LoVo (cell line): ENCODE results near the gene TRIM59.

Experiments used
- DNase-seq: peaks from one replicate; pipeline ENCODE4 v3.0.0-alpha.2; 2016; ENCODE audit warnings: low spot score

The TRIM59 gene

GRCh38 chr3:160402221-160403027 lies 47.2 kb downstream of the TRIM59 start:
- DNase-seq: no peak

GRCh38 chr3:160401291-160402095 lies 48.1 kb downstream of the TRIM59 start:
- DNase-seq: peak; percentile 25

DNA sequence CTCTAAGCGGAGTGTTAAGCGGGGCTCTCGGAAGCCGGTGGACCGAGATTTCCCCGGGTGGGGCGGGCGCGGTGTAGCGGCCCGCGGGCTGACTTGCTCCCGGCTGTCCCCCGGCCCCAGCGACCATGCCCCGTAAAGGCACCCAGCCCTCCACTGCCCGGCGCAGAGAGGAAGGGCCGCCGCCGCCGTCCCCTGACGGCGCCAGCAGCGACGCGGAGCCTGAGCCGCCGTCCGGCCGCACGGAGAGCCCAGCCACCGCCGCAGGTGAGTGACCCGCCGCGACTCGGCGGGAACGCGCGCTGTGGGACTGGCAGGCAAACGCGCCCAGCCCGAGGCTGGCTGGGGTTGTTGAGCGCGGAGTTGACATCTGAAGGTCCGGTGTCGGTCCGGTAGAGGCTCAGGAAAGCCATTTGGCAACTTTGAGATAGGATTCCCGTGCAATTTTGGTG lies 48.9 kb downstream of the TRIM59 start:
- peak; percentile 36 for DNase-seq

DNA sequence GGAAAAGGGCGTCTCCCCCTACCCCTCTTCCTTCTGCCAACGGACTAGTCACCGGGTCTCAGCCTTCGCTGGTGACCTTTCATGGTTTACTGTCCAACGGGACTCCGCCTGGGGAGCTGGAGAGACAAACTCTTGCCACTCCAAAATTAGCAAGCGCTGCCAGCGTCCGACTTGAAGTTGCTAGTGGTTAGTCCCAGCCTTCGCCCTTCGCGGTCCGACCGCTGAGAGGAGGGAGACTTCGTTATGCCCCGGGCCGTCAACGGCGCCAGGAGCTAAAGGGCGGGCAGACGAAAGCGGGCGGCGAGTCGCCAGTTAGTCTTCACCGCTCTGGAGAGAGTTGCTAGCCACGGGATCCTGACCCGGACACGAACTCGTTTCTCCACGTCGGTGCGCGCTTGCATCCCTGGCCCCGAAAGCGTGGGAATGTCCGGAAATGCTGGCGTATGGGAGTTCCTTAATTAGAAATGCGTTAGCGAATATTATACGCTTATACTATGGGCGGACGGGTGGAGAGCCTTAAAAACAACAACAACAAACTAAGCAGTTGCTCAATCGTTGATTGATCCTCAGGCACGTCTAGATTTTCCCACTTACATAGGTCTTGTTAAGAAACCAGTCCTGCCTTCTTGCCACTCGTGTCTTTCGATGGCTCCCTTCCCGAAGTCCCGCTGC lies 49.4 kb downstream of the TRIM59 start:
- peak; percentile 11 for DNase-seq

DNA sequence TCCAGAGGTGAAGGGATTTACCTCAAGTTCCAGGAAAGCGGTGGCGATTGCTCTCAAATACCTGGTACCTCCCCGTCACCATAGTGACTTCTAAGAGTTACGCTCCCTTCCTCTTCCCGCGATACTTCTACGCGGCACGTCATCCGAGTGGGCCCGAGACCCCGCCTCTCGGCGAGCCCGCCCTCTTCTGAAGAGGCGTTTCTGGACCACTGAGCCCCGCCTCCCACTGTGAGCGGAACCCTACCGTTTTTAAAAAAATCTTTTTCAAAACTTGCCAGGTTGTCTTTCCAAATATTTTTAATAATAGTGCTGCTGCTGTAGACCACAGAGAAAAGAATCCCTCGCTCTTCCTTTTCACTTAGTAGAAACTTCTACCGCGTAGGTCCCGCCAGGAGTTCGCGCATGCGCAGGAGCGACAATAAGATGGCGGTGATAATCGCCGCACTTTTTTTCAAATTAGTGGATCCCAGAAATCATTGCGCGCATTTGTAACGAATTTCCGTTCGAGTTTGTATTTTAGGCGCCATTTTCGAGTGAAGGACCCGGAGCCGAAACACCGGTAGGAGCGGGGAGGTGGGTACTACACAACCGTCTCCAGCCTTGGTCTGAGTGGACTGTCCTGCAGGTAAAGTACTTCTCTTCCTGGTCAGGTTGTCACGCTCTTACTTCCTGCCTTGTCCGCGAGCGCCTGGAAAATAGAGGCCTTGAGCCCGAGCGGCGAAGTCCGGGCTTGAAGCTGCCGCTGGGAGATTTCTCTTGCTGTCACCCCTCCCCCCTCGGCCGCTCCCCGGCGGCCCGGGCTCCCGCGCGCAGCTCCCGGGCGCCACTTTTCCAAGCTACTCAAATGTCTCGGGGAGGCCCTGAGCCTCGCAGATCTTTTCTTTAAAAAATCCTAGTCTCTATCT lies 50.2 kb downstream of the TRIM59 start, which contains the start of the genes IFT80 and SMC4:
TSS of gene IFT80 (minus strand) at position 101 of the 905 bp plus-strand sequence. CDS start 14,625 bp downstream, outside the sequence.
TSS of gene SMC4 (plus strand) at position 526 of the 905 bp plus-strand sequence. CDS start 1,177 bp downstream, outside the sequence.
- peak; percentile 97 for DNase-seq

- DNase-seq: no peak
These were observed 50.8 kb downstream of the TRIM59 start for GRCh38 chr3:160398820-160399124.

DNA sequence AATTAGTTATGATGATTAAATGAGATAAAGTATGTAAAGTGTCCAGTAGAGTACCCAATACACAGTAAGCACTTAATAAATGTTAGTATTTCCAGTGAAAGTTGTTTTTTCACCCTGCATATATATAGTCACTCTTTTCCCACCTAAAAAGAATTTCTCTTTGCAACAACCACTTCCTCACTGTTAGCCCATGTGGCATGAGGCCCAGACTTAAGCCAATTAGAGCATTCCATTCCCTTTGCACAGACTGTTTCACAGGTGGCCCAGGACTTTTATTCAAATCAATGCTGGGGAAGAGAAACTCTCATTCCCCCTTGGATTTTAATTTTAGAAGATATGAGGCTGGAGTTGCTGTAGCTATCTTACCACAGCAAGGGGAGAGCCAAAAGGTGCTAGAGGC lies 54.3 kb downstream of the TRIM59 start:
- DNase-seq: no peak

GRCh38 chr3:160394009-160394392 lies 55.6 kb downstream of the TRIM59 start:
- DNase-seq: no peak

- no peak for DNase-seq
These were observed 56.1 kb downstream of the TRIM59 start for GRCh38 chr3:160393346-160394008.

- DNase-seq: no peak
These were observed 56.8 kb downstream of the TRIM59 start for GRCh38 chr3:160392798-160393197.

- DNase-seq: no peak
These were observed 58.9 kb downstream of the TRIM59 start for GRCh38 chr3:160390565-160391138.
